OCI-LY7 (cell line): ENCODE data around the gene NDUFC2. TPM values are rescaled to one million over a fixed set of nuclear protein-coding genes. Genes with fewer than 3 reads are reported as not detected.

Source experiments
- BruUV-seq: library from RNA; stranded (reverse); fragments of 400-500 nt; replicated peaks from 2 replicates; lab custom pipeline; 2021; lab: Mats Ljungman, UMichigan
- CTCF ChIA-PET: fragments of 300-600 bp; sonication (Branson Sonifier 250); formaldehyde crosslinking; loops from one replicate; lab custom pipeline; 2022; ENCODE audit warnings: antibody characterized with exemption; ENCODE audit not compliant: unreplicated experiment; lab: Charles Lee
- POLR2A ChIA-PET: fragments of 300-600 bp; sonication (Branson Sonifier 250); formaldehyde crosslinking; loops from one replicate; lab custom pipeline; 2022; ENCODE audit warnings: antibody characterized with exemption; lab: Charles Lee
- DNase-seq: peaks from one replicate; pipeline ENCODE4 v3.0.0-alpha.2; 2015; ENCODE audit warnings: low spot score
- H2AFZ ChIP-seq: fragments of 200-600 bp; sonication (generic), shearing (Covaris generic); 2 replicates; pipeline ENCODE4 v1.6.1; 2014; ENCODE audit warnings: mild to moderate bottlenecking, antibody characterized with exemption, low read length, moderate library complexity
- H3K27ac ChIP-seq: fragments of 200-600 bp; sonication (generic); 2 replicates; pipeline ENCODE4 v1.5.1; 2014; ENCODE audit warnings: mixed run types, low read depth, mild to moderate bottlenecking, moderate library complexity, low read length, inconsistent platforms; ENCODE audit not compliant: poor library complexity, severe bottlenecking
- H3K36me3 ChIP-seq: fragments of 200-600 bp; sonication (generic); 2 replicates; pipeline ENCODE4 v1.6.1; 2014; ENCODE audit warnings: mild to moderate bottlenecking, antibody characterized with exemption, low read length, moderate library complexity, mixed read lengths; ENCODE audit not compliant: insufficient read depth
- H3K4me1 ChIP-seq: fragments of 200-600 bp; sonication (generic); 2 replicates; pipeline ENCODE4 v1.5.1; 2014; ENCODE audit warnings: mild to moderate bottlenecking, low read length; ENCODE audit not compliant: insufficient read depth, poor library complexity, severe bottlenecking
- H3K4me2 ChIP-seq: fragments of 200-600 bp; sonication (generic); 2 replicates; pipeline ENCODE4 v1.6.1; 2014; ENCODE audit warnings: mild to moderate bottlenecking, low read length
- H3K4me3 ChIP-seq: fragments of 200-600 bp; sonication (generic); 2 replicates; pipeline ENCODE4 v1.5.1; 2014; ENCODE audit warnings: mild to moderate bottlenecking, low read depth, low read length; ENCODE audit not compliant: poor library complexity, severe bottlenecking
- H3K79me2 ChIP-seq: fragments of 200-600 bp; sonication (generic); 2 replicates; pipeline ENCODE4 v1.6.1; 2016; ENCODE audit warnings: low read depth, mild to moderate bottlenecking, low read length, moderate library complexity, mixed read lengths; ENCODE audit not compliant: insufficient read depth
- H3K9me2 ChIP-seq: fragments of 200-600 bp; sonication (generic); 2 replicates; pipeline ENCODE4 v1.6.1; 2016; ENCODE audit warnings: mild to moderate bottlenecking, low read length, mixed read lengths; ENCODE audit not compliant: insufficient read depth
- H3K9me3 ChIP-seq: fragments of 200-600 bp; sonication (generic); 2 replicates; pipeline ENCODE4 v1.6.1; 2014; ENCODE audit warnings: mild to moderate bottlenecking, mixed run types, low read length, mixed read lengths
- H4K20me1 ChIP-seq: fragments of 200-600 bp; sonication (generic); 2 replicates; pipeline ENCODE4 v1.6.1; 2014; ENCODE audit warnings: mild to moderate bottlenecking, antibody characterized with exemption, low read length, moderate library complexity, mixed read lengths; ENCODE audit not compliant: insufficient read depth
- EZH2phosphoT487 ChIP-seq: fragments of 200-600 bp; sonication (generic); IDR thresholded peaks from 2 replicates; pipeline ENCODE4 v1.6.1; 2018; ENCODE audit warnings: low read depth, borderline replicate concordance, mild to moderate bottlenecking, mixed run types, antibody characterized with exemption, low read length, moderate library complexity, mixed read lengths
- intact Hi-C: fragments of 100-400 bp; cut with micrococcal nuclease; formaldehyde crosslinking; loops from one replicate; pipeline ENCODE4 v1.10.0; 2022; ENCODE audit not compliant: unreplicated experiment
- total RNA-seq, 2 experiments: library from RNA; depleted of rRNA in 1 of 2; stranded (reverse); fragments of >200 nt in 1 of 2; shearing (Covaris generic) in 1 of 2; gene quantifications; 2 replicates each; pipeline ENCODE4 v1.2.3, GENCODE V29; 2014 to 2022
- TF ChIP-seq, protein P1 (sequence below): fragments of 200-600 bp; sonication (generic); conservative IDR thresholded peaks from 2 replicates; pipeline ENCODE4 v1.5.1; 2014; ENCODE audit warnings: mild to moderate bottlenecking, antibody characterized with exemption, low read length, moderate library complexity, mixed read lengths

NDUFC2 gene
- total RNA-seq, 2 experiments from 2014 or later: 53.3 to 95.7 TPM

DNA sequence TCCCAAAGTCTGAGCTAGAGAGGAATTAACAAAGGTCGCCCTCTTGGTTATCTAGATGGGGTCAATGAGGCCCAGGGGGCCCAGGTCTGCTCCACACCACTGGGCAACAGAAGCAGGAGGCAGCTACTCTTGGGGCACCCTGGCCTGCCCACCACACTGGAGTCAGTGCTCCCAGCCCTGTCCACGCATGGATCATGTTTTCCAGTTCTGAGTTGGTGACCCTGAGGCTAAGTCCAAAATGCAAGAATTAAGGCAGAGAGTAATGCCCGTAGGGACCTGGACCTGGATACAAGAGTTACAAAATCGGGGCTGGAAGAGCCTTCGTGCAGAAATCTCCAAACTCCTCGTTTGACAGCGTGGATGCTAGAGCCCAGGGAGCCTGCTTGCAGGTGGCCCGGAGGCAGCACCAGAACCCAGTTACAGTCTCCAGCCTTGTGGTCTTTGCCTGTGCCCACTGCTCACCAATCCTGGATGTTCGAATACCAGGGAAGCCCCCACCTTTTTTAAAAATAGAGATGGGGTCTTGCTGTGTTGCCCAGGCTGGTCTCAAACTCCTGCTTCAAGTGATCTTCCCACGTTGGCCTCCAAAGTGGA is 22.1 kb downstream of the NDUFC2 start:
- Histone ChIP-seq H3K4me2 (no peak overlapping the region), H3K4me3 (no peak overlapping the region), H3K9me2 (no peaks in the 10 kb centered on the region), H3K79me2 (no peaks in the 10 kb centered on the region), H3K27ac (no peak overlapping the region), H3K36me3 (no peaks in the 10 kb centered on the region), H3K4me1 (no peaks in the 10 kb centered on the region), H4K20me1 (no peaks in the 10 kb centered on the region), H2AFZ (no peak overlapping the region), H3K9me3 (no peaks in the 10 kb centered on the region)
- CTCF ChIA-PET: no interaction called here
- BruUV-seq: no TSS peak
- DNase-seq: no peak
- POLR2A ChIA-PET: interaction anchor here (0.7 kb wide), 1 partner anchor 56 kb away, joined by 4 read pairs; no protein-coding TSS in a partner anchor
- TF ChIP-seq, protein P1, sequence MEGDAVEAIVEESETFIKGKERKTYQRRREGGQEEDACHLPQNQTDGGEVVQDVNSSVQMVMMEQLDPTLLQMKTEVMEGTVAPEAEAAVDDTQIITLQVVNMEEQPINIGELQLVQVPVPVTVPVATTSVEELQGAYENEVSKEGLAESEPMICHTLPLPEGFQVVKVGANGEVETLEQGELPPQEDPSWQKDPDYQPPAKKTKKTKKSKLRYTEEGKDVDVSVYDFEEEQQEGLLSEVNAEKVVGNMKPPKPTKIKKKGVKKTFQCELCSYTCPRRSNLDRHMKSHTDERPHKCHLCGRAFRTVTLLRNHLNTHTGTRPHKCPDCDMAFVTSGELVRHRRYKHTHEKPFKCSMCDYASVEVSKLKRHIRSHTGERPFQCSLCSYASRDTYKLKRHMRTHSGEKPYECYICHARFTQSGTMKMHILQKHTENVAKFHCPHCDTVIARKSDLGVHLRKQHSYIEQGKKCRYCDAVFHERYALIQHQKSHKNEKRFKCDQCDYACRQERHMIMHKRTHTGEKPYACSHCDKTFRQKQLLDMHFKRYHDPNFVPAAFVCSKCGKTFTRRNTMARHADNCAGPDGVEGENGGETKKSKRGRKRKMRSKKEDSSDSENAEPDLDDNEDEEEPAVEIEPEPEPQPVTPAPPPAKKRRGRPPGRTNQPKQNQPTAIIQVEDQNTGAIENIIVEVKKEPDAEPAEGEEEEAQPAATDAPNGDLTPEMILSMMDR: no peak
- TF ChIP-seq EZH2phosphoT487: no peak
- intact Hi-C loops: no loop called here

DNA sequence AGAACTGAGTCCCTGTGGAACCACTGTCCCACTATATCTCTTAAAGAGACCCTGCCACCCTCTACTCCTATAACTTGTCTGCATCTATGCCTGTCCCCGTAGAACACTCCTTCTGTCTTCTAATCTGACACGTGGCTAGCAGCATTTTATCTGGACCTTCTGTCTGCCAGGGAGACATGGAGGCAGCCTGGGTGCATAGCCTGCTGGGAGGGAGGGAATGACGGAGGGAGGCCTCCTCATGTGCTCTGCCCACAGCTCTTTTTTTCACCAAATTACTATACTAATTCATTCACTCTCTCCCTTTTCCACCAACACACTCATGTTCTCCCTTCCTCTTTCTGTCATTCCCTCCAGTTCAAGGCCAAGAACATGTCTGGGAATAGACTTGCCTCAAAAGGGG is 23.6 kb downstream of the NDUFC2 start:
- no peak overlapping the region for H2AFZ ChIP-seq
- no peaks in the 10 kb centered on the region for H3K4me1 ChIP-seq
- BruUV-seq: no TSS peak
- DNase-seq: no peak
- H4K20me1 ChIP-seq: no peaks in the 10 kb centered on the region
- ChIA-PET POLR2A (no interaction called here), CTCF (no interaction called here)
- no peak for TF ChIP-seq EZH2phosphoT487
- TF ChIP-seq, protein P1: no peak
- no peaks in the 10 kb centered on the region for H3K79me2 ChIP-seq
- no peaks in the 10 kb centered on the region for H3K9me3 ChIP-seq
- no peak overlapping the region for H3K27ac ChIP-seq
- H3K4me3 ChIP-seq: no peak overlapping the region
- no peak overlapping the region for H3K4me2 ChIP-seq
- no peaks in the 10 kb centered on the region for H3K36me3 ChIP-seq
- H3K9me2 ChIP-seq: no peaks in the 10 kb centered on the region
- intact Hi-C loops: no loop called here

DNA sequence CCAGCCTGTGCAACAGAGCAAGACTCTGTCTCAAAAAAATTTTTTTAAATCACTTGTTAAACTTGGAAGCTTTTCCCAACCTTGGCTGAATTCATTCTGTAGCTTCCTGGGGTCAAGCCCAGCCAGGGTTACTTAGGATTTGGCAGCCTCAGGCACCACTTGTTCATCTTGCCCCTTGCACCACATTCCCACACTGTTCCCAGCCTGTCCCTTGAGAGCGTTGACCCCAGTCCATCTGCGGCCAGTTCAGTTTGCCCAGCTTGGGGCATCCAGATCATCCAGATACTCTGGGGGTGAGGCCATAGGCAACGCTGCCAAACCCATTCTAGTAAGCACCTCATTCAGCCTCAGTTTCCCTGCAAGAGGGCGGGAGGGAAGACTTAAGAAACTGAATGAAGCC is 24.7 kb downstream of the NDUFC2 start:
- no peak for TF ChIP-seq EZH2phosphoT487
- TF ChIP-seq, protein P1: no peak
- Histone ChIP-seq H3K36me3 (no peaks in the 10 kb centered on the region), H3K27ac (no peak overlapping the region), H2AFZ (no peak overlapping the region), H3K4me1 (no peaks in the 10 kb centered on the region), H3K9me2 (no peaks in the 10 kb centered on the region), H3K4me2 (no peak overlapping the region), H4K20me1 (no peaks in the 10 kb centered on the region), H3K4me3 (no peak overlapping the region), H3K79me2 (no peaks in the 10 kb centered on the region), H3K9me3 (no peaks in the 10 kb centered on the region)
- ChIA-PET CTCF (no interaction called here), POLR2A (no interaction called here)
- intact Hi-C loops: no loop called here
- no peak for DNase-seq
- no TSS peak for BruUV-seq
